Epithelial cell of proximal tubule (primary cell): ENCODE results near the gene TPP1. TPM values are rescaled to one million over a fixed set of nuclear protein-coding genes. Genes with fewer than 3 reads are reported as not detected.

Experiments
- DNase-seq: peaks from one replicate; pipeline ENCODE4 v3.0.0-alpha.2; 2011; ENCODE audit warnings: low read depth
- H3K4me3 ChIP-seq: 2 replicates; pipeline ENCODE4 v1.5.1; 2011; ENCODE audit warnings: low read depth, mild to moderate bottlenecking, low read length
- CTCF ChIP-seq: conservative IDR thresholded peaks from 2 replicates; pipeline ENCODE4 v1.5.1; 2012; ENCODE audit warnings: low read depth, mild to moderate bottlenecking, low read length
- total RNA-seq: library from RNA; depleted of rRNA; stranded (reverse); fragments of >200 nt; gene quantifications from 2 replicates; pipeline ENCODE4 v1.2.3, GENCODE V29; 2015

The TPP1 gene
- total RNA-seq, 1 donor from 2014 or later = 15.4 TPM

- DNase-seq = no peak
- no peak for TF ChIP-seq CTCF
- H3K4me3 ChIP-seq = no peak overlapping the region
Observed at GRCh38 chr11:6654281-6655019, 35.2 kb upstream of the TPP1 start.

GRCh38 chr11:6653656-6654055 is 34.4 kb upstream of the TPP1 start:
- TF ChIP-seq CTCF = no peak
- no peak for DNase-seq
- H3K4me3 ChIP-seq = no peak overlapping the region

- no peak overlapping the region for H3K4me3 ChIP-seq
- TF ChIP-seq CTCF = no peak
- no peak for DNase-seq
Observed at GRCh38 chr11:6653097-6653496, 33.9 kb upstream of the TPP1 start.

- DNase-seq = no peak
- H3K4me3 ChIP-seq = no peak overlapping the region
- no peak for TF ChIP-seq CTCF
Observed at GRCh38 chr11:6652182-6652581, 33.0 kb upstream of the TPP1 start.

- no peak for DNase-seq
- no peak for TF ChIP-seq CTCF
- H3K4me3 ChIP-seq = no peak overlapping the region
Observed at GRCh38 chr11:6650980-6651379, 31.8 kb upstream of the TPP1 start.

- H3K4me3 ChIP-seq = no peak overlapping the region
- TF ChIP-seq CTCF = no peak
- DNase-seq = no peak
Observed at GRCh38 chr11:6650104-6650503, 30.9 kb upstream of the TPP1 start.

GRCh38 chr11:6648501-6648900 is 29.3 kb upstream of the TPP1 start:
- no peak for DNase-seq
- no peak overlapping the region for H3K4me3 ChIP-seq
- TF ChIP-seq CTCF = no peak
